Lung microvascular endothelial cell (primary cell): ENCODE measurements around the gene MATCAP1. TPM values are rescaled to one million over a fixed set of nuclear protein-coding genes. Genes with fewer than 3 reads are reported as not detected.

Source experiments
- DNase-seq, 2 donors: peaks; one replicate each; pipeline versions ENCODE4 v3.0.0 to v3.0.0-alpha.2; 2010; ENCODE audit warnings: low read depth in 2 of 2
- total RNA-seq: library from RNA; depleted of rRNA; stranded (reverse); fragments of >200 nt; gene quantifications from 2 replicates; pipeline ENCODE4 v1.2.1, GENCODE V29; 2014

Gene MATCAP1
- 5.7 and 10.1 TPM in 2 replicates for total RNA-seq

- DNase-seq = peak; percentile 98
Observed at GRCh38 chr16:67183627-67184452, at the start of gene MATCAP1. Gene MATCAP1 (minus strand): TSS chr16:67183963. CDS start chr16:67180610, 3,353 bp downstream.

- DNase-seq = no peak
Observed at GRCh38 chr16:67230809-67231660, 47.3 kb upstream of the MATCAP1 start.

GRCh38 chr16:67229906-67230808, 46.4 kb upstream of the MATCAP1 start:
- no peak for DNase-seq

GRCh38 chr16:67228905-67229304, 45.1 kb upstream of the MATCAP1 start:
- no peak for DNase-seq

GRCh38 chr16:67228034-67228785, 44.4 kb upstream of the MATCAP1 start:
- DNase-seq = no peak

- DNase-seq = no peak
Observed at GRCh38 chr16:67227567-67227921, 43.8 kb upstream of the MATCAP1 start.

- DNase-seq = peak; percentile 98 to 99
Observed at GRCh38 chr16:67226804-67227566, 43.2 kb upstream of the MATCAP1 start, which contains the start of gene TMEM208. Gene TMEM208 (plus strand): TSS chr16:67227130. CDS start chr16:67227219, 89 bp downstream.

GRCh38 chr16:67226295-67226803, 42.6 kb upstream of the MATCAP1 start:
- DNase-seq = no peak

- DNase-seq = no peak
Observed at GRCh38 chr16:67223992-67224391, 40.2 kb upstream of the MATCAP1 start.

GRCh38 chr16:67216612-67217490, 33.1 kb upstream of the MATCAP1 start:
- peak; percentile 43 to 55 for DNase-seq

- no peak for DNase-seq
Observed at GRCh38 chr16:67215706-67216105, 31.9 kb upstream of the MATCAP1 start.

- no peak for DNase-seq
Observed at GRCh38 chr16:67213197-67214019, 29.6 kb upstream of the MATCAP1 start.

- DNase-seq = peak in 1 of 2 donors; percentile 38
Observed at GRCh38 chr16:67212766-67213165, 29.0 kb upstream of the MATCAP1 start.

GRCh38 chr16:67211674-67212073, 27.9 kb upstream of the MATCAP1 start:
- no peak for DNase-seq

GRCh38 chr16:67210069-67210937, 26.5 kb upstream of the MATCAP1 start:
- DNase-seq = no peak

- DNase-seq = no peak
Observed at GRCh38 chr16:67209565-67209964, 25.8 kb upstream of the MATCAP1 start.
